GM21737 (cell line): ENCODE results near the gene ANKK1.

ENCODE experiments used
- ATAC-seq: cut with Tn5 transposase; IDR thresholded peaks from one replicate; pipeline ENCODE4 v1.9.1; 2021; ENCODE audit warnings: mild to moderate bottlenecking, moderate library complexity; ENCODE audit not compliant: unreplicated experiment

The ANKK1 gene

GRCh38 chr11:113407163-113407562 lies 19.6 kb downstream of the ANKK1 start:
- ATAC-seq = no peak

- no peak for ATAC-seq
These were observed 20.6 kb downstream of the ANKK1 start for GRCh38 chr11:113408206-113408605.

- no peak for ATAC-seq
These were observed 21.3 kb downstream of the ANKK1 start for GRCh38 chr11:113408887-113409286.

GRCh38 chr11:113409526-113409925 lies 21.9 kb downstream of the ANKK1 start:
- ATAC-seq = no peak

GRCh38 chr11:113410414-113411135 lies 23.0 kb downstream of the ANKK1 start:
- no peak for ATAC-seq

- ATAC-seq = no peak
These were observed 24.0 kb downstream of the ANKK1 start for GRCh38 chr11:113411536-113411935.

- no peak for ATAC-seq
These were observed 25.1 kb downstream of the ANKK1 start for GRCh38 chr11:113412675-113413074.

- no peak for ATAC-seq
These were observed 27.8 kb downstream of the ANKK1 start for GRCh38 chr11:113415343-113415742.

GRCh38 chr11:113417428-113417827 lies 29.8 kb downstream of the ANKK1 start:
- ATAC-seq = no peak

GRCh38 chr11:113419454-113420003 lies 31.9 kb downstream of the ANKK1 start:
- no peak for ATAC-seq

GRCh38 chr11:113420808-113421207 lies 33.2 kb downstream of the ANKK1 start:
- no peak for ATAC-seq

GRCh38 chr11:113426686-113427085 lies 39.1 kb downstream of the ANKK1 start:
- ATAC-seq = no peak

- ATAC-seq = no peak
These were observed 44.2 kb downstream of the ANKK1 start for GRCh38 chr11:113431746-113432145.

GRCh38 chr11:113435190-113435968 lies 47.8 kb downstream of the ANKK1 start:
- no peak for ATAC-seq

- ATAC-seq = no peak
These were observed 49.2 kb downstream of the ANKK1 start for GRCh38 chr11:113436672-113437252.

GRCh38 chr11:113440816-113441215 lies 53.2 kb downstream of the ANKK1 start:
- ATAC-seq = no peak

GRCh38 chr11:113444502-113445123 lies 57.0 kb downstream of the ANKK1 start:
- no peak for ATAC-seq

GRCh38 chr11:113446112-113446511 lies 58.5 kb downstream of the ANKK1 start:
- no peak for ATAC-seq

- ATAC-seq = no peak
These were observed 59.4 kb downstream of the ANKK1 start for GRCh38 chr11:113446938-113447337.

- ATAC-seq = no peak
These were observed 60.2 kb downstream of the ANKK1 start for GRCh38 chr11:113447621-113448315.

- ATAC-seq = no peak
These were observed 60.7 kb downstream of the ANKK1 start for GRCh38 chr11:113448316-113448677.
